Testis (tissue), 2 donors: ENCODE data around the gene IL18.

Source experiments
- CTCF ChIP-seq, 3 experiments: fragments of 450-650 bp in 2 of 3; fragments of 200-600 bp in 1 of 3; sonication (generic) in 1 of 3; IDR thresholded peaks; one replicate each; pipeline ENCODE4 v1.5.1; 2016 to 2019; ENCODE audit warnings: antibody characterized with exemption in 3 of 3, mild to moderate bottlenecking in 2 of 3, moderate library complexity in 1 of 3
- POLR2A ChIP-seq: fragments of 450-650 bp; IDR thresholded peaks from one replicate; pipeline ENCODE4 v1.6.1; 2017; ENCODE audit warnings: antibody characterized with exemption, mild to moderate bottlenecking, moderate library complexity

GRCh38 chr11:112100462-112100861 lies 63.4 kb downstream of the IL18 start:
- TF ChIP-seq CTCF (IDR thresholded peaks at IDR 0.05) (no peak), POLR2A (no peak)
